ENCODE measurements around the gene SEC14L1. TPM values are rescaled to one million over a fixed set of nuclear protein-coding genes. Genes with fewer than 3 reads are reported as not detected.
"Not testable (repeated sequence)": the region's sequence is repeated elsewhere in the genome, so short reads cannot be mapped to it uniquely, and the experiment has no call there.

The SEC14L1 gene
- total RNA-seq, 1 experiment from 2014 or later, result 279 TPM

GRCh38 chr17:77109764-77110359, 30.9 kb upstream of the SEC14L1 start:
- DNase-seq (ENCODE audit: low read depth, low spot score) (no peak), ATAC-seq (no peak)
- in situ Hi-C loops (cut with HindIII; ENCODE audit: low pct_unique_long_range_greater_than_20kb, low sequenced_read_pairs), result no loop called here
- peak overlapping the region; percentile 86 for H3K27ac ChIP-seq (ENCODE audit: low read length)
- no peak overlapping the region for H3K4me3 ChIP-seq (ENCODE audit: low read depth in 2 of 2, low read length in 2 of 2)
- no TSS peak for BruUV-seq (replicated peaks)
- no peaks in the 10 kb centered on the region for H3K36me3 ChIP-seq (ENCODE audit: control insufficient read depth, insufficient read depth, low read length)
- TF ChIP-seq REST (IDR thresholded peaks at IDR 0.05; ENCODE audit: insufficient read depth in 1 of 2, low read depth in 2 of 2, low read length in 1 of 2), result no peak
- TF ChIP-seq TCF7L2 (IDR thresholded peaks at IDR 0.05; ENCODE audit: low read depth, low read length), result no peak
- TF ChIP-seq CTCF (IDR thresholded peaks at IDR 0.05), result no peak
- TF ChIP-seq SIN3A (IDR thresholded peaks at IDR 0.05; ENCODE audit: borderline replicate concordance, insufficient read depth, low read depth, low read length), result no peak
- no peak for TF ChIP-seq POLR2AphosphoS5 (IDR thresholded peaks at IDR 0.05; ENCODE audit: low read depth, low read length)
- no peaks in the 10 kb centered on the region for H3K9me3 ChIP-seq (ENCODE audit: control insufficient read depth, insufficient read depth, low read depth, low read length)
- CTCF ChIA-PET, result interaction anchor here (0.6 kb wide), 1 partner anchor 268 kb away, joined by 13 read pairs; no protein-coding TSS in a partner anchor
- POLR2A ChIA-PET, result interaction anchor here (0.6 to 0.7 kb wide), 2 partner anchors 11 to 208 kb away, joined by 3 read pairs; no protein-coding TSS in a partner anchor
- intact Hi-C loops (cut with micrococcal nuclease; ENCODE audit: unreplicated experiment), result no loop called here
- H3K4me1 ChIP-seq (ENCODE audit: control insufficient read depth, insufficient read depth, low read length), result peaks cover 18% of the 10 kb centered on the region
- H3K27me3 ChIP-seq (ENCODE audit: control insufficient read depth, insufficient read depth, low read length), result no peaks in the 10 kb centered on the region

- H3K4me3 ChIP-seq (ENCODE audit: low read depth in 2 of 2, low read length in 2 of 2); BruUV-seq (replicated peaks); intact Hi-C loops (cut with micrococcal nuclease; ENCODE audit: unreplicated experiment); H3K9me3 ChIP-seq (ENCODE audit: control insufficient read depth, insufficient read depth, low read depth, low read length); H3K27me3 ChIP-seq (ENCODE audit: control insufficient read depth, insufficient read depth, low read length); CTCF ChIA-PET; H3K36me3 ChIP-seq (ENCODE audit: control insufficient read depth, insufficient read depth, low read length); in situ Hi-C loops (cut with HindIII; ENCODE audit: low pct_unique_long_range_greater_than_20kb, low sequenced_read_pairs); ATAC-seq; DNase-seq (ENCODE audit: low read depth, low spot score): not testable (repeated sequence)
- H3K27ac ChIP-seq (ENCODE audit: low read length), result peak overlapping the region; percentile 68
- peaks cover 23% of the 10 kb centered on the region for H3K4me1 ChIP-seq (ENCODE audit: control insufficient read depth, insufficient read depth, low read length)
- POLR2A ChIA-PET, result interaction anchor here (0.7 kb wide), 1 partner anchor 102 kb away, joined by 5 read pairs; no protein-coding TSS in a partner anchor
These were observed 29.4 kb upstream of the SEC14L1 start for GRCh38 chr17:77111165-77111933.

- H3K36me3 ChIP-seq (ENCODE audit: control insufficient read depth, insufficient read depth, low read length), result no peaks in the 10 kb centered on the region
- ATAC-seq, result no peak
- no peaks in the 10 kb centered on the region for H3K27me3 ChIP-seq (ENCODE audit: control insufficient read depth, insufficient read depth, low read length)
- ChIA-PET CTCF (no interaction called here), POLR2A (interaction anchor here (0.7 kb wide), 1 partner anchor 101 kb away, joined by 5 read pairs; no protein-coding TSS in a partner anchor)
- TF ChIP-seq POLR2AphosphoS5 (IDR thresholded peaks at IDR 0.05; ENCODE audit: low read depth, low read length) (no peak), CTCF (IDR thresholded peaks at IDR 0.05) (no peak), REST (IDR thresholded peaks at IDR 0.05; ENCODE audit: insufficient read depth in 1 of 2, low read depth in 2 of 2, low read length in 1 of 2) (no peak), TCF7L2 (IDR thresholded peaks at IDR 0.05; ENCODE audit: low read depth, low read length) (no peak), SIN3A (IDR thresholded peaks at IDR 0.05; ENCODE audit: borderline replicate concordance, insufficient read depth, low read depth, low read length) (no peak)
- intact Hi-C loops (cut with micrococcal nuclease; ENCODE audit: unreplicated experiment) (no loop called here), in situ Hi-C loops (cut with HindIII; ENCODE audit: low pct_unique_long_range_greater_than_20kb, low sequenced_read_pairs) (no loop called here)
- BruUV-seq (replicated peaks), result no TSS peak
- peak overlapping the region; percentile 68 for H3K27ac ChIP-seq (ENCODE audit: low read length)
- H3K9me3 ChIP-seq (ENCODE audit: control insufficient read depth, insufficient read depth, low read depth, low read length), result no peaks in the 10 kb centered on the region
- no peak for DNase-seq (ENCODE audit: low read depth, low spot score)
- H3K4me3 ChIP-seq (ENCODE audit: low read depth in 2 of 2, low read length in 2 of 2), result no peak overlapping the region
- peaks cover 28% of the 10 kb centered on the region for H3K4me1 ChIP-seq (ENCODE audit: control insufficient read depth, insufficient read depth, low read length)
These were observed 28.9 kb upstream of the SEC14L1 start for GRCh38 chr17:77111934-77112296.
